HL-60 (cell line): ENCODE results near the gene CRB1.

Source experiments
- DNase-seq, 2 experiments: peaks; one replicate each; pipeline ENCODE4 v3.0.0-alpha.2; 2010 to 2020; ENCODE audit warnings: low read depth in 1 of 2, low spot score in 1 of 2
- H3K27ac ChIP-seq: fragments of 250-450 bp; sonication (Bioruptor Pico); replicated peaks from 2 replicates; pipeline ENCODE4 v1.5.1; 2020; ENCODE audit warnings: mild to moderate bottlenecking, moderate library complexity
- H3K27me3 ChIP-seq: fragments of 250-450 bp; sonication (Bioruptor Pico); 2 replicates; pipeline ENCODE4 v1.5.1; 2021; ENCODE audit warnings: mild to moderate bottlenecking, moderate library complexity; ENCODE audit not compliant: insufficient read depth, poor library complexity, severe bottlenecking
- H3K4me3 ChIP-seq: replicated peaks from 2 replicates; pipeline ENCODE4 v1.5.1; 2011; ENCODE audit warnings: mild to moderate bottlenecking, control low read depth, low read length; ENCODE audit not compliant: insufficient read depth
- GABPA ChIP-seq: IDR thresholded peaks from 2 replicates; pipeline ENCODE4 v1.6.1; 2012; ENCODE audit warnings: low read depth
- POLR2AphosphoS5 ChIP-seq: IDR thresholded peaks from 2 replicates; pipeline ENCODE4 v1.6.1; 2012; ENCODE audit warnings: low read depth
- SPI1 ChIP-seq: IDR thresholded peaks from 2 replicates; pipeline ENCODE4 v1.6.1; 2012; ENCODE audit warnings: low read depth, mild to moderate bottlenecking, borderline replicate concordance
- TF ChIP-seq, protein P1 (sequence below): IDR thresholded peaks from one replicate; pipeline ENCODE4 v1.5.1; 2011; ENCODE audit warnings: low read length, control low read depth, inconsistent platforms; ENCODE audit not compliant: insufficient read depth
- TF ChIP-seq, protein P2 (sequence below): IDR thresholded peaks from 2 replicates; pipeline ENCODE4 v1.6.1; 2012; ENCODE audit warnings: low read depth; ENCODE audit not compliant: insufficient replicate concordance

The CRB1 gene

DNA sequence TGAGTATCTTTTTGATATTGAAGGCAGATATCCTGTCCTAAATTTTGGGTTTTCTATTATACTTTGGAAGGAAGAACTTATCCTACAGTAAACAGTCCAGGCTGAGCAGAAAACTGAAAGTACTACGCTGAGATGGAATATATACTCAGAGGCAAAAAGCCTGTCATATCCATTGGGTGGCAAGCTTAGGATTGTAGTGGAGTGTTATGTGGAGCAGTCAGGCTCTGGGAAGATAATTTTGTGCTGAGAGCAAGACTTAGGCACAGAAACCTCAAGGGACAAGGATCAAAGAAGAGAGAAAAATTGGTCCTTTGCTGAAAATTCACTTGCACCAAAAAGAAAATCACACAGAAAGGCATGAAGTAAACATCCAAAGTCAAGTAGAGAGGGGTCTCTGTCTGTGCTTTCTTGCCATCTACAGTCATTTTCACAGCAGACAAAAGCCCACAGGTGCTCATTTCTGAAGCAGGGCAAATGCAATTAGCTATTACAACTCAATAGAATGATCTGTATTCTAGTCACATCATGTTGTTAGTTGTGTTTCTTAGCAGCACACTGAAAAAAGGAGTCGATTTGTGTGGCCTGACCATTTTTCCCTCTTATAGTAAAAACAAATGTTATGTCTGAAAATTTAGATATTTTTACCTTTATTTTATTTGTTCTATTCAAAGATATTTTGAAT is 38.5 kb downstream of the CRB1 start:
- H3K27me3 ChIP-seq, result no peaks in the 10 kb centered on the region
- H3K4me3 ChIP-seq, result no peak overlapping the region
- TF ChIP-seq SPI1 (no peak), GABPA (no peak), POLR2AphosphoS5 (no peak)
- TF ChIP-seq, protein P1, sequence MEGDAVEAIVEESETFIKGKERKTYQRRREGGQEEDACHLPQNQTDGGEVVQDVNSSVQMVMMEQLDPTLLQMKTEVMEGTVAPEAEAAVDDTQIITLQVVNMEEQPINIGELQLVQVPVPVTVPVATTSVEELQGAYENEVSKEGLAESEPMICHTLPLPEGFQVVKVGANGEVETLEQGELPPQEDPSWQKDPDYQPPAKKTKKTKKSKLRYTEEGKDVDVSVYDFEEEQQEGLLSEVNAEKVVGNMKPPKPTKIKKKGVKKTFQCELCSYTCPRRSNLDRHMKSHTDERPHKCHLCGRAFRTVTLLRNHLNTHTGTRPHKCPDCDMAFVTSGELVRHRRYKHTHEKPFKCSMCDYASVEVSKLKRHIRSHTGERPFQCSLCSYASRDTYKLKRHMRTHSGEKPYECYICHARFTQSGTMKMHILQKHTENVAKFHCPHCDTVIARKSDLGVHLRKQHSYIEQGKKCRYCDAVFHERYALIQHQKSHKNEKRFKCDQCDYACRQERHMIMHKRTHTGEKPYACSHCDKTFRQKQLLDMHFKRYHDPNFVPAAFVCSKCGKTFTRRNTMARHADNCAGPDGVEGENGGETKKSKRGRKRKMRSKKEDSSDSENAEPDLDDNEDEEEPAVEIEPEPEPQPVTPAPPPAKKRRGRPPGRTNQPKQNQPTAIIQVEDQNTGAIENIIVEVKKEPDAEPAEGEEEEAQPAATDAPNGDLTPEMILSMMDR, result no peak
- TF ChIP-seq, protein P2, sequence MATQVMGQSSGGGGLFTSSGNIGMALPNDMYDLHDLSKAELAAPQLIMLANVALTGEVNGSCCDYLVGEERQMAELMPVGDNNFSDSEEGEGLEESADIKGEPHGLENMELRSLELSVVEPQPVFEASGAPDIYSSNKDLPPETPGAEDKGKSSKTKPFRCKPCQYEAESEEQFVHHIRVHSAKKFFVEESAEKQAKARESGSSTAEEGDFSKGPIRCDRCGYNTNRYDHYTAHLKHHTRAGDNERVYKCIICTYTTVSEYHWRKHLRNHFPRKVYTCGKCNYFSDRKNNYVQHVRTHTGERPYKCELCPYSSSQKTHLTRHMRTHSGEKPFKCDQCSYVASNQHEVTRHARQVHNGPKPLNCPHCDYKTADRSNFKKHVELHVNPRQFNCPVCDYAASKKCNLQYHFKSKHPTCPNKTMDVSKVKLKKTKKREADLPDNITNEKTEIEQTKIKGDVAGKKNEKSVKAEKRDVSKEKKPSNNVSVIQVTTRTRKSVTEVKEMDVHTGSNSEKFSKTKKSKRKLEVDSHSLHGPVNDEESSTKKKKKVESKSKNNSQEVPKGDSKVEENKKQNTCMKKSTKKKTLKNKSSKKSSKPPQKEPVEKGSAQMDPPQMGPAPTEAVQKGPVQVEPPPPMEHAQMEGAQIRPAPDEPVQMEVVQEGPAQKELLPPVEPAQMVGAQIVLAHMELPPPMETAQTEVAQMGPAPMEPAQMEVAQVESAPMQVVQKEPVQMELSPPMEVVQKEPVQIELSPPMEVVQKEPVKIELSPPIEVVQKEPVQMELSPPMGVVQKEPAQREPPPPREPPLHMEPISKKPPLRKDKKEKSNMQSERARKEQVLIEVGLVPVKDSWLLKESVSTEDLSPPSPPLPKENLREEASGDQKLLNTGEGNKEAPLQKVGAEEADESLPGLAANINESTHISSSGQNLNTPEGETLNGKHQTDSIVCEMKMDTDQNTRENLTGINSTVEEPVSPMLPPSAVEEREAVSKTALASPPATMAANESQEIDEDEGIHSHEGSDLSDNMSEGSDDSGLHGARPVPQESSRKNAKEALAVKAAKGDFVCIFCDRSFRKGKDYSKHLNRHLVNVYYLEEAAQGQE, result no peak
- DNase-seq, result no peak
- H3K27ac ChIP-seq, result no peak overlapping the region

DNA sequence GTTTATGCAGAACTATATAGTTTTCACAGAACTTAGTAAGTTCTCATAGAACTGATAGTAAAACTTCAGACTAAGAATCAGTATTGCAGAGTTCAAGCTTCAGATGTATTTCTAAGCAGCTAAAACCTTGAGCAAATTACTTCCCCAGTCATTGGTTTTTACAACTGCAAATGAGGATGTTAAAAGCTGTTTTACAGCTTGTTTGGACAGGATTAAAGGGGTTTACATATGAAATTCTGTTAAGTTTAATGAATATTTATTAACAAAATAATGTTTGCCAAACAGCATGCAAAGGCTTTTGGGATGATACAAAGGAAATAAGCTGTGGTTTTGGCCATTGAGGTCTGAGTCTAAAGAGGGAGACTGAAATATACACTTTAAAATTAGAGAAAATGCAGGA is 39.1 kb downstream of the CRB1 start:
- TF ChIP-seq POLR2AphosphoS5 (no peak), GABPA (no peak), SPI1 (no peak)
- TF ChIP-seq, protein P1, result no peak
- TF ChIP-seq, protein P2, result no peak
- Histone ChIP-seq H3K27ac (no peak overlapping the region), H3K27me3 (no peaks in the 10 kb centered on the region), H3K4me3 (no peak overlapping the region)
- DNase-seq, result no peak

DNA sequence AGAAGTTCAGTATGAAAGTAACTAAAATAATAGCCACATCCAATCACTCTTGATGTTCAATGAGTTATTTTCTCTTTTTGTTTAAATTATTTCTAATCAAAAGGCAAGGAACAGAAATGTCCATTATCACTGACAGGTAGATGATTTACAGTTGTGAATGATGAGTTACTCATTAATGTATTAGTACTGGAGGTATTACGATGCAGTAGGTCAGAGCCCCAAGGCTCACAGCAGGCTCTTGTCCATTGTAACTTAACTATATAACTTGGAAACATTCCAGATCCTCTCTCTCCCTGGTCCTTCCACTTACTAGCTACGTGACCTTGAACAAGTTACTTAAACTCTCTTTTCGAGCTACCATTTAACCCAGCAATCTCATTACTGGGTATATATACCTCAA is 39.5 kb downstream of the CRB1 start:
- Histone ChIP-seq H3K27ac (no peak overlapping the region), H3K27me3 (no peaks in the 10 kb centered on the region), H3K4me3 (no peak overlapping the region)
- DNase-seq, result no peak
- TF ChIP-seq POLR2AphosphoS5 (no peak), GABPA (no peak), SPI1 (no peak)
- TF ChIP-seq, protein P2, result no peak
- TF ChIP-seq, protein P1, result no peak
